Ecto neural progenitor cell (in vitro differentiated cells): ENCODE measurements around the gene TPX2.
"Not testable (repeated sequence)": the region's sequence is repeated elsewhere in the genome, so short reads cannot be mapped to it uniquely, and the experiment has no call there.

ENCODE experiments used
- DNase-seq: peaks from one replicate; pipeline ENCODE4 v3.0.0-alpha.2; 2018; ENCODE audit warnings: low spot score

Gene TPX2

GRCh38 chr20:31720486-31721407, 18.3 kb upstream of the TPX2 start:
- DNase-seq: no peak

DNA sequence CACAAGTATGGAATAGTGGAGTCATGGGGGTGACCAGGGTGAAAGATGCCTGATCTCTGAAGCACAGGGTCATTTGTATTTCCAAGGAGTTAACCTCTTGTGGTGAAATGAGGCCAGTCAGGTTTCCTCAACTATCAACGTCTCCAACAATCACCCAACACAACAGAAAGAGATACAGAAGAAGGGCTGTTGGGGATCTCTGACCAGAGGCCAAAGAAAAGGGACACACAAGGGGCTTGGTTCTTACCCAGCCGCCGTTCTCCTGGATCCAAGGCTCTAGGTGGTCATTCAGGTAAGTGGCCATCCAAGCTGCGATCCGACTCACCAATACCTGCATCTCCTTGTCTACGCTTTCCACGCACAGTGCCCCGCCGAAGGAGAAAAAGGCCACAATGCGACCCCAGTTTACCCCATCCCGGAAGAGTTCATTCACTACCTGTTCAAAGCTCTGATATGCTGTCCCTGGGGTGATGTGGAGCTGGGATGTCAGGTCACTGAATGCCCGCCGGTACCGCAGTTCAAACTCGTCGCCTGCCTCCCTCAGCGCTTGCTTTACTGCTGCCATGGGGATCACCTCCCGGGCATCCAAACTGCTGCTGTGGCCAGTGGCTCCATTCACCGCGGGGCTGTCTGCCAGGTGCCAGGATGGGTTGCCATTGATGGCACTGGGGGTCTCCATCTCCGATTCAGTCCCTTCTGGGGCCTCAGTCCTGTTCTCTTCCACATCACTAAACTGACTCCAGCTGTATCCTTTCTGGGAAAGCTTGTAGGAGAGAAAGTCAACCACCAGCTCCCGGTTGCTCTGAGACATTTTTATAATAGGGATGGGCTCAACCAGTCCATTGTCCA, 17.5 kb upstream of the TPX2 start:
- no peak for DNase-seq

DNA sequence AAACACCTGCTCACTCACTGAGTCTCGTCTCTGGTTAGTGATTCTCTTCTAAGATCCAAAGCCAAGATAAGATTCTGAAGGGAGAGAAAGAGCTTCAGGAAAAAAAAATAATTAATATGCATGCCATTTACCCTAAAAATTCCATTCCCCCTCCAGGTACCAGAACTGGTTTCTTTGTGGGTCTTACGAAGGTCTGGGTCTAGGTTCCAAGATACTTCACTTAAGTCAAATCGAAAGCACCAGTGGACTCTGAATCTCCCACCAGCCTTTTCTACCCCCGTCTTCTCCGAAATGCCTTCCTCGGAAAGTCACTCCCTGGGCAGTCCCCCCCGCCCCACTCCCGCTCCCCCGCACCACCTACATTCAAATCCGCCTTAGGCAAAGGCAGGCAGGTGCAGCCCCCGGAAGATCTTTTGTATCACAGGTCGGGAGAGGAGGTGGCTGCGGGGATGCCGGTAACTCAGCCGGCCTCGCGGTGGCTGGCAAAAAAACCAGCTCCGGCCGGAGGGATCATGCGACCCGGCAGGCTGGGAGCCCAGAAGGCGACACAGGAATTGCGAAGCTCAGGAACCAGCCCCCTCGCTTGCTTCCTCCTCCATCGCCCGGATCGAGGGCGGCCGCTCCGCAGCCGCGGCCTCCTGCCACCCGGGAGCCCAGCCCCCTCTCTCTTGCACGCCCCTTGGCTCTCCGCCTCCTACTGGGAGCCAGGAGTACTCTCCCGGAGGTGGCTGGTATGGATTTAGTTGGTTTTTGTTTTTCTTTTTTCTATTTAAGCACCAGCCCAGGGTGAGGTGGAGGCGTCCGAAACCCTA, 16.6 kb upstream of the TPX2 start, which contains the start of gene BCL2L1:
TSS of gene BCL2L1 (minus strand) at position 612 of the 812 bp plus-strand sequence. CDS start 650 bp downstream, outside the sequence.
- peak; percentile 87 for DNase-seq

DNA sequence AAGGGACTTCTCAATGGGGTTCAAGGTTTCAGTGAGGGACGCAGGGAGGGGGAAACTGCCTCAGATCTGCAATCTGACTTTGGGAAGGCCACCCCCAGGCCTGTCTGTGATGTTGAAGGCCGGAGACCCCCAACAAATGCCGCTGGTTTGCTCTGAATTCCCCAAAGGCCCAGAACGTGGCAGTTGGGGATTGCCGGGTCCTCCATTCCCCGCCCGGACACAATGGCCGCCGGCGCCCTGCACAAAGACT, 16.1 kb upstream of the TPX2 start:
- no peak for DNase-seq

DNA sequence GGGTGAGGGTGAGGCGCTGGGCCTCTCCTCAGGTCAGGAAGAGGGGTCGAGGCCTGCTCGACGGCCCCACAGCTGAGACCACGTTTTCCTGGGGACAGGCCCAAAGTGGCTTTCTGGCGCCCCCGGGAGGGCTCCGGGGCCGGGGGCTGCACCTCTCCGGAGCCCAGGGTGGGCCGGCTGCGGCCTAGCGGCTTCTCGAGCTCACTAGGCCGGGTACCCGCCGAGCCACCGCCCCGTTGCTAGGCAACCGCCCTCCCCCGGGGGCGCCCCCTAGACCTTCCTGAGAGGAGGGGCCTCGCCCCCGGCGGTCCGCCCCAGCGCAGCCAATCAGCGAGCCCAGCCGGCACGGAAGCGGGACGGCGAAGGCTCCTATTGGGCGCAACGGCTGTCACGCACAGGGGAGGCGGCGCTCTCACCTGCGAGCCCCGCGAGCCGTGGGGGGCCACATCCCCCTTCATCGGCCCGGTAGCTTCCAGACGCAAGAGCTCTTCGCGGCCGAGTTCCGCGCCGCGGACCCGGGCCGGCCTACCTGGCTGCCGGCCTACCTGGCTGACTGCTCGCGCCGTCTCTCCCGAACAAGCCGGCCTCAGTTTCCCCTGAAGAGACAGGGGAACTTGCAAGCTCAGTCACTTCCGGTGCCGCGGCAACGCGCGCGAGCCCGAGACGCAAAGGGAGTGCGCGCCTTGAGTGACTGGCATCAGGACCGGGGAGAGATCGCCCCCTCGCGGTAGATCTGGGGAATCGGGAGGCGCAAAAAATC, 15.6 kb upstream of the TPX2 start:
- peak; percentile 100 for DNase-seq

DNA sequence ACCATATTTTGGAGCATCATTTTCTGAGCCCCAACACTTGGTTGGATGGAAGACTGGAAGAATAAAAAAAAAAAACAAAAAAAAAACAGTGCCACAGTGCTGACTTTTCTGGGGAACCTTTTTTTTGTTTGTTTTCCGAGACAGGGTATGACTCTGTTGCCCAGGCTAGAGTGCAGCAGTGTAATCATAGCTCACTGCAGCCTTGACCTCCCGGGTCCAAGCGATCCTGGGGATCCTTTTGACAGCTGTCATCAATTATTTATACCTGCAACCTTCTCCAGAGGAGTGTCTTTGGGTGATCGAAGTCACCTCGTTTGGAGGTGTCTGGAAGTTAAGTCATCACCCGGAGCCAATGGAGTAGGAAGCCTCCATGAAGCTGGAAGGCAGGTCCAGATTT, 7.8 kb upstream of the TPX2 start:
- no peak for DNase-seq

- DNase-seq: no peak
Observed at GRCh38 chr20:31739550-31739977, 474 bp downstream of the TPX2 start.

DNA sequence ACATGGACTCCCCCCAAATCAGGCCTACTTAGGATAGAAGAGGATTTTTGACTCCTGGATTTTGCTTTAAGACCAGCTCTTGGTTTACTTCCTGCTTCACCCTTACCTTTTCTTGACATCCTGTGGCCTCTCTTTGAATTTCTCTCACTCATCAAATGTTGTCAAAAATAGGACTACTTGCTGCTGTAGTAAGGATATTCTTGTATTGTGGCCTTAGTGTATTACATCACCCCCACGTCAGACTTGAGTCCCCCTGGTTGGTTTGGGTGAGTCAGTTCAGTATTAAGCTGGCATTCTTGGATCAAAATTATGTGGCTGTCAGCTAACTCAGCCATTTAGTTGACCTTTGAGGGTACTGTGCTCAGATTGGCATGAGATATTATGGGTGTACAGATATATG, 1.1 kb downstream of the TPX2 start:
- DNase-seq: no peak

- DNase-seq: no peak
Observed at GRCh38 chr20:31740656-31741323, 1.7 kb downstream of the TPX2 start.

DNA sequence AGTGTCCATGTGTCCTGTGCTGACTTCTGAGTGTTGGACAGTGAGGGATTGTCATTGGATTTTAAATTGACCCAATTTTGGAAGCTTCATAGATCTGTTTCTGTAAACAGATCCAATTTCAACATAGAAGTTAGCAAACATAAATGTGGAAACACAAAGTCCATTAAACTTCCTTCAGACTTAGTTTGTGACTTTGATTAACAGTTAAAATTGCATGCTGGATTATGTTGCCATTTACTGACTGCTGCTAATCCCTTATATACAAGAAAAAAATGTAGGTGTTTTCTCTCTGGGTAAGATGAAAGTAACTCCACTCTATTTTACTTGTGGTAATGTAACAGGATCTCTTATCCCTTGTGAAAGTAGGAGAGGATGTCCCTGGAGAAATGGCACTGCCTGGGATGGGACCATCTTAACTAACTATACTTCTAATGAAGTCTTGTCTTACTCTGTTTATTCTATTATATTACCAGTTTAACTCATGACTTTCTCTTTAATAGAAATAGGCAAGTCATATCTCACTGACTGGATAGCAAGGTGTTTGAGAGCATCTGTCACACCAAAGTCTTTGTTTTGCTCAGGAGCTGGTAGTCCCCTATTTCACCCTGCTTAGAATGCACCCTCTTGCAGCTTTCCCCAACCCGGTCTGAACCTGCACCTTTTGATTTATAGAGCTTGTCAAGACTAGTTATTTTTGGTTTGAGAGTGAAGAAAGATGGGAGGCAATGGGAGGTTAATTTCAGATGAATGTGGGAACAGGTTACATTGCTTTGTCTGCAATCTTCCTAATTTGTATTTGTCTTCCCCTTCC, 7.2 kb downstream of the TPX2 start:
- DNase-seq: no peak

- not testable (repeated sequence) for DNase-seq
Observed at GRCh38 chr20:31747028-31747427, 7.9 kb downstream of the TPX2 start.

DNA sequence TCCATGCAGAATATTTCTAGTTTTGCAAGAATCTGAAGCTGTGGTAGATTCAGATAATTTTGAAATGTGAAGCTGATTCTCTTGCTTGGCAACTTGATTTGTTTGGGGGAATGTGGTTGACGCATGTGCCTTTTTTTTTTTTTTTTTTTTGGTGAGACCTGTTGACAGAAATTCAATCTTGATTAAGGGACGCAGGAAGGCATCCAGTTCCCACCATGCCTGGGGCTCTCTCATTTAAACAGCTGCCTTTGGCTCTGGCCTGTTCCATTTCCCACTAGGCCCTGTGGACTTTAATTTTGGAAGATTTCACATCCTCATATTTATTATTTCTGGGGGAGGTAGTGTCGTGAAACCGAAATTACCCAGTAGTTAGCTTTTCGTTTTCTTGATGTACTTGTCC, 8.6 kb downstream of the TPX2 start:
- DNase-seq: no peak

- DNase-seq: no peak
Observed at GRCh38 chr20:31749223-31749622, 10.1 kb downstream of the TPX2 start.

DNA sequence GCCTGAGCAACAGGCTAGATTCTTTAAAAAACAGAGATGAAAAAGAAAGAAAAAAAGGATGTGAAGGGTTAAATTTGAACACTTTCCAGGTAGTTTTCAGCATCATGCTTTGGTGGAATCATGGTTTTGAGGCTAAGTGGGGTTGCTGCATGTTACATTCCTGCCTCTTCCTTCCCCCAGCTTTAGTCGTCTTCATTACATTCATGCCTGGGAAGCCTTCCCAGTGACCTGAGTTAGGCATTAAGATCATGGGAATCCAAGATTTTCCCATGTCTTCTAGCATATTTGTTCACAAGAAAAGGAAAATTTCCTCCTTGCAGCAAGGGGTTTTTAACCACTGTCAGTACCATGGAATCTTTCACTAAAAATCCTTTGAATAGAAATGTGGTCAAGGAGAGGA, 12.0 kb downstream of the TPX2 start:
- DNase-seq: no peak

DNA sequence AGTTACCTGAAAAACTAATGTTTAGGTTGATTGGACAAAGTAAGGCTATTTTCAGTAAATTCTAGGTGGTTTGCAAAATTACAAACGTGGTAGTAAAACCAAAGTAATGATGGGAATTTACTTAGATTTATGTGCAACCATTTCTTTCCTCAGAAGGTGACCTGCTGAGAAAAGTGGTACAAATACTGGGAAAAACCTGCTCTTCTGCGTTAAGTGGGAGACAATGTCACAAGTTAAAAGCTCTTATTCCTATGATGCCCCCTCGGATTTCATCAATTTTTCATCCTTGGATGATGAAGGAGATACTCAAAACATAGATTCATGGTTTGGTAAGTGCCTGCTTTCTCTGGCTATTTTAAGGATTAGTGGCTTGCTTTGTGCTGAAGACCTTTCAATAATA, 18.2 kb downstream of the TPX2 start:
- DNase-seq: no peak

GRCh38 chr20:31758521-31758920, 19.4 kb downstream of the TPX2 start:
- DNase-seq: no peak

DNA sequence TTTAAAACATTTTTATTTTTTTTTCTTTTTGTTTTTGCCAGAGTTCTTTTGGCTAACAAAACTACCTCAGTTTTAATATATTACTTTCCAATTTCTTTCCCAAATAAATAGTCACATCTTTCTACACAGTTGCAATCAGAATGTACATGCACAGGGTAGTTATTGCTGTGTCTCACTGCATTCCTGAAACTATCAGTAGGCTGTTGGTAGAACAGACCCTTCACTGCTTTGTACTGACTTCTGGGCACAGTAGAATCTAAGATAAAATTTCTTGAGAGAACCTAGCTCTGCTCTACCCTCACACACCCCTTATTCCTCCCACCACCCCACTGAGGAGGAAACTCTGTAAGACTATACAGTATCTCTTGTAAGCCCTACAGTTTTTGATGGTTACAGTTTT, 19.9 kb downstream of the TPX2 start:
- no peak for DNase-seq

GRCh38 chr20:31759836-31760518, 20.9 kb downstream of the TPX2 start:
- no peak for DNase-seq

DNA sequence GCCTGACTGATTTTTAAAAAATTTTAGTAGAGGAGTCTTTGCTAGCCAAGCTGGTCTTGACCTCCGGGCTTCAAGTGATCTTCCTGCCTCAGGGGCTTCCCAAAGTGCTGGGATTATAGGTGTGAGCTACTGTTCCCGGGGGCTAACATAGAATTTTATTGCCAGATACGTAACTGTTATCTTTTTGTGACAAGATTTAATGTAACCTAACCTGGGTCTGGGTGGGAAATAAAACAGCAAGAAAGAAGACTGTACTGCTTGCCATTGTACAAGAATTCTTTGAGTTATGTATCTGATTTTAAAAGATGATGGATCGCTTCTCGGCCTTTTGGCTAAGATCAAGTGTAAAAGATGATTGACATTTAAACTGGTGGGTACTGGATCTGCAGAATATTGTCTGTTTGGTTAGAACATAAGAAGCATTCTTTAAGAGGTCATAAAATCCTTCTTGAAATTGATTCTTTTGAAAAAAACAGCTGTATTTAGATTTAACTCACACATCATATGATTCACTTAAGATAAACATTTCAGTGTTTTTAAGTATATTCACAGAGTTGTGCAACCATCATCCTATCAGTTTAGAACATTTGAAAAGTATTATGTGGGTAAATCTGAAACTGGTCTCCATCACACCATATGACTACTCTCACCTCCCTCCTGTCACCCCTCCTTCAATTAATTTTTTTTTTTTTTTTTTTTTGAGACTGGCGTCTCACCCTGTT, 21.6 kb downstream of the TPX2 start:
- DNase-seq: no peak
